GM18502 (cell line): ENCODE data around the gene P2RX6.
A peak's percentile ranks its signal among the peaks of the same experiment; 100 is the strongest.
"Not testable (repeated sequence)": the region's sequence is repeated elsewhere in the genome, so short reads cannot be mapped to it uniquely, and the experiment has no call there.

Source experiments
- ATAC-seq: cut with Tn5 transposase; IDR thresholded peaks from one replicate; pipeline ENCODE4 v1.9.1; 2021; ENCODE audit warnings: mild to moderate bottlenecking; ENCODE audit not compliant: unreplicated experiment, poor library complexity

P2RX6 gene

GRCh38 chr22:21030032-21030431, 15.1 kb downstream of the P2RX6 start:
- ATAC-seq: no peak

DNA sequence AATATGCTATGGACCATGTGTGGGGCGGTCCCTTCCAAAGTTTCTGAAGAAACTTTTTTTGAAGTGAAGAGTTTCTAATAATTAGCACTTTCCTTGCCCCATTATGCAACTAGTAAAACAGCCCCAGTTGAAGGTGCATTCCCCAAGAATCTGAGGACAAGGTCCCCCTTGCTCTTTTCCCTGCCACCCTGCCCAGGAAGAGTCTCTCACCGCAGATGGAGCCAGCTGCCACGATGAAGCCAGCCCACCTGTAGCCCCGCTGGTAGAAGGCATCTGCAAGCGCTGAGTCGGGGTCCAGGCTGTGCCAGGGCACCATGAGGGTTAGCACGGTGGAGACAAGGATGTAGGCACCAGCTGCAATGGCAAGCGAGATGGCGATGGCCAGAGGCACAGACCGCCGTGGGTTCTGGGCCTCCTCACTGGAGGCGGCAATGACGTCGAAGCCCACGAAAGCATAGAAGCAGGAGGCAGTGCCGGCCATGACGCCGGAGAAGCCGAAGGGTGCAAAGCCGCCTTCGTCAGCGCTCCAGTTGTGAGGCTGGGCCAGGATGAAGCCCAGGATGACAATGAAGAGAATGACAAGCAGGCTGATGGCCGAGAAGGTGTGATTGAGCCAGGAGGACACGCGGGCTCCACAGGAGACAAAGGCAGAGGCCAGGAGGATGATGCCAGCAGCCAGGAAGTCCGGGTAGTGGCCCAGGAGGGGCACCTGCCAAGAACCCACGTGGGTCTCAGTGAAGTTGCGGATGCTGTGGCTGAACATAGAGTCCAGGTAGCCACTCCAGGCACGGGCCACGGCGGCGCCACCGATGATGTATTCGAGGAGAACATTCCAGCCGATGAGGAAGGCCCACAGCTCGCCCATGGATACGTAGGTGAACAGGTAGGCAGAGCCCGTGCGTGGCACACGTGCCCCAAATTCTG, 15.9 kb downstream of the P2RX6 start:
- ATAC-seq: no peak

DNA sequence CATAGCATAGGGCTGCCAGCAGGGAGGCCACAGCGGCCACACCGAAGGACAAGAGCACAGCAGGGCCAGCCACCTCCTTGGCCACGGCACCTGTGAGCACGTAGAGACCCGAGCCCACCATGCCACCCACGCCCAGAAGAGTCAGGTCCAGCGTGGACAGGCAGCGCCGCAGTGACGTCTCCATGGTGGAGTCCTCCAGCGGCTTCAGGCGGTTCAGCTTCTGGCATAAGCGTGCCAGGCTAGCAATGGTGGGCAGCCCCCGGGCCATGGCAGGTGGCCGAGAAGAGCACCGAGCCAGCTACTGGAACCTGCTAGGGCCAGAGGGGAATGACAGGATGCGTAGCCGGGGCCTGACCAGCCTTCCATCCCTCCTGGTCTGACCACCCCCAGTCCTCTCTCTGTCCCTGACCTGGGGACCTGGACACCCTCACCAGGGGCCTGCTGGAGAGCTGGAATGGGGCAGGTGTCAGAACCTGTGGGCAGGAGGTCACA, 16.6 kb downstream of the P2RX6 start:
- ATAC-seq: no peak

DNA sequence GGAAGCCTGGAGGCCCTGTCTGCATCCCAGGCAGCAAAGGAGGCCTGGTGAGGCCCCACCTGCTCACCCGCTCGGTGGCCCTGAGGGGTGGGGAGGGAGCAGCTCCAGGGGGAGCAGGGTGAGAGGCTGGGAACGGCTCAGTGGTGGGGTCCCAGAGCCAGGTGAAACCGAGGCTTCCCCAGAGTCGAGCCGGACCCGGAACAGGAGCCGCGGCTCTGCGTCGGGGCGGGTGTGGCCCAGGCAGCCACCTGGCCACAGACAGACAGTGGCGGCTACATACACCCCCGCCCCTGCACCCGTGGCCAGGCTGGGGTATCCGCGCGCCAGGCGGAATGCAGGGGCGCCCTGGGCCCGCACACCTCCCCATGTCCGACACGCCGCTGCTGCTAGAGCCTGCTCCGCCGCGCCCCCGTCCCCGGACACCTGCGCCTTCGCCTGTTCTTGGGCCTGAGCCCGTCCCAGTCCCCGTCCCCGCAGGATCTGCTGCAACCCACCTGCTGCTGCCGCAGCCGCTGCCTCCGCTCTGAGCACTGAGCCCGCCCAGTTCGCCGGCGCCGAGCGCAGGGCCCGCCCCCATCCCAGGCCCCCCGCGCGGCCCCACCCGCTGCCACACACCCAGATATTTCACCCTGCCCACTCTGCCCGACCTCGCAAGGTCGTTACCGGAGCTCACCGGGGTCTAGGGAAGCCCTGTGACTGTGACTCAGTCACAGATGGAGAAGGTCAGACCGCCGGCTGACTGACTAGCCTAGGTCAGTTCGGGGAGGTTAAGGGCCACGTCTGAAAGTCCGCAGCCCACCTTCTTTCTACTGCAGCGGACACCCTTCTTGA, 17.3 kb downstream of the P2RX6 start, which contains the start of gene SLC7A4:
Gene SLC7A4, minus strand, starts transcription at position 525 of the 831 bp plus-strand sequence. CDS start 749 bp downstream, outside the sequence.
- ATAC-seq: no peak

DNA sequence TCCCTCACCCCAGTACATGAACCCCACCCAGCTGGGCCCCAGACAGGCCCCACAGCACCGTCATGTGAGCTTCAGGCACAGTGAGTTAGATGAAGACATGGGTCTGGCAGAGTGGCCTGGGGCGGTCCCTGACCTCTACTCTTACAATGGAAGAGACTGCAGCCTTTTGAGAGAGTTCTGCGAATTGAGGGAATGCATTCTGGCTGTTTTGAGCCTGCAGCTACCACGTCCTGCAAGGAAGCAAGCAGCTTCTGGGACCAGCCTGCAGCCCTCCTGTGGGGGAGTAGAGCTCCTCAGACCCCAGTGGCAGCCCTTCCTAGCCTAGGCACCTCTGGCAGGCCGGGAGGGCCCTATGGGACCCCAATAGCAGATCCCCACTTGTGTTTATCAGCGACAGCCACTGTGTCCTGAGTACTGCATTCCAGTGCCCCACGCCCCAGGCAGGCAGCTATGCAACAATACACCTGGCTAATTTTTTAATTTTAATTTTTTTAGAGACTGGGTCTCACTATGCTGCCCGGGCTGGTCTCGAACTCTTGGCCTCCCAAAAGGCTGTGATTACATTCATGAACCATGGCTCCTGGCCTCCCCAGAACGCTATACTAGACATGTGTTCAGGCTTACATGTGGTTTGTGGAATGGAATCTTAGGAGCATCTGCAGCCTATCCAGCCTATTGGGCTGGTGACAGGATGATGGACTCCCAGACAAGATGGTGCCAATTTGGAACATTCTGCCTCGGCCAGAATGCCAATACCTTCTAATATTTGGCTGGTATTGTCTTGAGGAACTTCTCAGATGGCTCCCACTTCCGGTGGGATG, 18.1 kb downstream of the P2RX6 start:
- ATAC-seq: no peak

DNA sequence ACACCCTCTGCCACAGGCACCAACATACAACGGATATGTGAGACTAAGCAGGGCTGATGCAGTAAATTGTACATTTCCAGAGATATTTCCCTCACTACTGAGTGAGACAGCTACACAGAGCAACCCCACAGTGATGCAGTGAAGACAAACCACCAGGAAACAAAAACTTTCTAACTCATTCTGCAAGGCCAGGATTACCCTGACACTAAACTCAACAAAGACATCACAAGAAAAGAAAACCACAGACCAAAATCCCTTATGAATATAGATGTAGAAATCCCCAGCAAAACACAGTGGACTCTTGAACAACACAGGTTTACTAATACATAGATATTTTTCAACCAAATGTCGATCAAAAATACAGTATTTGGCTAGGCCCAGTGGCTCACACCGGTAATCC, 18.9 kb downstream of the P2RX6 start:
- no peak for ATAC-seq

GRCh38 chr22:21034989-21035388, 20.0 kb downstream of the P2RX6 start:
- no peak for ATAC-seq

DNA sequence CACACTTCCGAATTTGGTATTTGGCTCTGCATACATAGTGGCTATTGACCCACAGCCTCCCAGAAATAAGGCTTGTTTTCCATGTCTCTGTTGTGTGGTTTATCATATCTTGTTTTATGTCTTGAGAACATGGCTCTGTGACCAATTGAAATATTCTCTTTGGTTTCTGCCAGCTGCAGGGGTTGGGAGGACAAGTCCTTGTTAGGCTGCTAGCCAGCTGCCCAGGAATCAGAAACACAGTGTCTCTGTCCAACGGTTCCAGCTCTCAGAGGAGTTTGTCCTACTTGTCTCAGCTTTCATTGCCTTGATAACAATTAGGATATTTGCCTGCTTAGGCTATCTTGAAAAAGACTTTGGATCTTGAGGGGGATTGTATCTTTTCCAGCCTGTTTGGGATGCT, 23.4 kb downstream of the P2RX6 start:
- no peak for ATAC-seq

DNA sequence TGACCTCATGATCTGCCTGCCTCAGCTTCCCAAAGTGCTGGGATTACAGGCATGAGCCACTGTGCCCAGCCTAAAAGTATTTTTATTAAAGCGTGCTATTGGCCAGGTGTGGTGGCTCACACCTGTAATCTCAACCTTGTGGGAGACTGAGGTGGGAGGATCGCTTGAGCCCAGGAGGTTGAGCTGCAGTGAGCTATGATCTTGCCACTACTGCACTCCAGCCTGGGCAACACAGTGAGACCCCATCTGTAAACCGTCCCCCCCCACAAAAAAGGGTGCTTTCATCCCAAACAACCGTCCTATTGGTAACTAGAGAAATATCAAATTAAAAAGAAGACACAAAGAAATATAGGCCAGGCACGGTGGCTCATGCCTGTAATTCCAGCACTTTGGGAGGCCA, 24.2 kb downstream of the P2RX6 start:
- ATAC-seq: not testable (repeated sequence)

DNA sequence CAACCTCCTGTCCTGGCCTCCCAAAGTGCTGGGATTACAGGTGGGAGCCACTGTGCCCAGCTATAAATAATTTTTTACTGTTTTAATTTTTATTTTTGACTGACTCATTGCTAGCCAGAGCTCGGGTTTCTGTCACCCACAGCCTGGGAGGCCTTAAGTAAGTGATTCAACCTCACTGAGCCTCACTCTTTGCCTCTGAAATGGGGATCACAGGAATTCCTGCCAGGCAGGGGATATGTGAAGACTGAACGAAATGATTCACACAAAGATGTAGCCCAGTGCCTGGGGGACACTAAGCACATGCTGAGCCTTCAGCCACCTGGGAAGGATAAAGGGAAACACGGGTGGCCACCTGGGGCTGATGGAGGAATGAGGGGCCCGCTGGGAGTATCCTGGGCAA, 27.0 kb downstream of the P2RX6 start:
- no peak for ATAC-seq

- ATAC-seq: no peak
These were observed 28.3 kb downstream of the P2RX6 start for GRCh38 chr22:21042978-21043859.

DNA sequence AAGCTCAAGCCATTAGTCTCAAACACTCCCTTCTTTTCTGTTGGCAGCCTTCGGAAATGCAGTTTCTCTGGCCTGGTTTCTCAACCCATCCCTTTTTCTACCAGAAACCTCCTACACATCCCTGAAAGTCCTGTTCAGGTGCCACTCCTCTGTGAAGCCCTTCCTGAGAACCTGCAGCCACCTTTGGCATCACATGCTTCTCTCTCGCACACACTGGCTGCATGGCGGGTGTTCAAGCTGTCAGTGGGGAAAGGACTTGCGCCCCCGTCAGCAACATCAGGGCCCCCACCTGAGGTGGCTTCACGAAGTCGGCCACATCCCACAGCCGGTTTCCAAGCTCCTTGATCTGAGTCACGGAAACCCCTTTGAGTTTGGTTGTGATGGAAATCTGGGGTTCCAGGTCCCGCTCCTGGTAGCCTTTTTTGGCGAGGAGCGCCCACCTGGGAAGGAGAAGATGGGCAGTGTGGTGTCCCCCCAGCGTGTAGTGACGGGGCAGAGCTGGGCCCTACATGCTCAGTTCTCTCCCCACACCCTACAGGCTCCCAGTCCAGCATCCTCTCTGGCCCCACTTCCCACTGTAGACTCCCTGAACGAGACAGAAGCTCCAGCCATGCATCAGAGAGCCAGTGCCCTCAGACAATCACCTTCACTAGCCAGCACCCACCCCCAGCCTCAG, 29.0 kb downstream of the P2RX6 start:
- no peak for ATAC-seq

- no peak for ATAC-seq
These were observed 30.1 kb downstream of the P2RX6 start for GRCh38 chr22:21044931-21045584.

DNA sequence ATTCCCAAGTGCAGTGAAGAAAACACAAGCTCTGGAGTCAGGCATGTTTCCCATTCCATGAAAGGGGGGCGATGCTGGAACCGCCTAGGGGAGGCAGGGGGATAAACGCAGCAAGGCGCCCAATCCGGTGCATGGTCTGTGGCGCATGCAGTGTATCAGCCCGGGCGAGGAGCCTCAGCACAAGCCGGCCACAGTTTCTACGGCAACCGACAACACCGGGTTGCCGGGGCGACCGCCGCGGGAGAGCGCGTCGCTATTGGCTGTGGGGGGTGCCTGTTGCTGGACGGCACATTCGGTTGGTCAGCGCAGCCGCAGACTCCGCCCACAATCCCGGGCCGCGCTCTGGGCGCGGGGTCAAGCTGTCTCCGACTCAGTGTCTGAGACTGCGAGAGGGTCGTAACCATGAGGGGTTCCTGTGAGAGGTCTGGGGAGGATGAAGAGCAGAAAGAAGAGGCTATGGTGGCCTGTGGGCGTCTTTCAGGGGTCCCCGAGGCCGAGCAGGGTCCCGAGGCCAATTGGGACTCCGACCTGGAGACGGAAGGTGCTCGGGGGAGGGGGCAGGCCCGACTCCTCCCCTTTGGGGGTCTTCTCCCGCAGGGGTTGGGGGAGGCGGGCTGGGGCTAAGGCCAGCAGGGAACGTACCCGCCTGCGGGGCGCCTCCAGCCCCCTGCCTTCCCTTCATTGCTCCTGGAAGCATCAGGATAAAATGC, 30.8 kb downstream of the P2RX6 start, which contains the start of gene LRRC74B:
Gene LRRC74B, plus strand, starts transcription at position 362 of the 710 bp plus-strand sequence. Its CDS starts 41 bp downstream, at position 403.
- ATAC-seq: peak; percentile 84

- no peak for ATAC-seq
These were observed 32.2 kb downstream of the P2RX6 start for GRCh38 chr22:21047035-21047661.

DNA sequence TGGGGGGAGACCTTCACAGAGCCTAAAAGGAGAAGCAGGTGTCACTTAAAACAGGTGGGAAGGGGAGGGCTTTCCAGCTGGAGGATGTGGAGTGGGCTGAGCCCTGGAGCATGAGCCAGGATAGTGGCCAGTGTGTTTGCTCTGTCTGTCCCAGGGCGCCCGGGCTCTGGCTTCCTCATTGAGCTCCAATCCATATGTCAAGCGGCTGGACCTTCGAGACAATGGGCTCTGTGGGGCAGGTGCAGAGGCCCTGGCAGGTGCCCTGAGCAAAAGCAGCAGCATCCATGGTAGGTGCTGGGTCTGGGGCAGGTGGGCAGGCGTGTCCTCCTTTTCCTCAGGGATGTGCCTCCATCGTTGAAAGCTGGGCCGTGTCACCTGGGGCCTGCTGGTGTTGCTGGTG, 32.8 kb downstream of the P2RX6 start:
- ATAC-seq: no peak

DNA sequence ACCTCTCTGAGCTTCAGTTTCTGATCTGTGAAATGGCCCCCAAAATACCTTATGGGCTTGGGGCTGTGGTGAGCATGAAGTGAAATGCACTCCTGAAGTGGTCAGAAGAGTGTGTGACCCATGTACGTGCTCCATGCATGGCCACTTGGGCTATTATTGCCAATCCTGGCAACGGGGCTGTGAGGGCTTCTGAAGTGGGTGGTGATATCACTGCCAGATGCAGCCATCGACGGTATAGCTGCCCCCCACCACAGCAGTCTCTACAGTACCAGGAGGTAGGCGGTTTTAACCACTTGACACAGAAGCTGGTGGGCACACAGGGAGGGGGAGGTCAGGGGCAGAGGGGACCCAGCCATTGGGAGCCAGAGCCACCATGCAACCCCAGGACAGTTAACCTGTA, 33.5 kb downstream of the P2RX6 start:
- ATAC-seq: not testable (repeated sequence)
